Glomerular endothelial cell (primary cell): ENCODE measurements around the gene RPA4. TPM values are rescaled to one million over a fixed set of nuclear protein-coding genes. Genes with fewer than 3 reads are reported as not detected.

ENCODE experiments used
- total RNA-seq: library from RNA; depleted of rRNA; stranded (reverse); fragments of >200 nt; gene quantifications from 2 replicates; pipeline ENCODE4 v1.2.3, GENCODE V29; 2015

Gene RPA4
- total RNA-seq, 1 donor from 2014 or later = 2.3 TPM

Other genes starting within 250 kb of the RPA4 start
- 21.6 and 34.7 TPM in 2 replicates for gene DIAPH2, start 199.1 kb upstream of the RPA4 start, total RNA-seq